ENCODE results near the gene ME3. TPM values are rescaled to one million over a fixed set of nuclear protein-coding genes. Genes with fewer than 3 reads are reported as not detected.

ME3 gene
- total RNA-seq, 1 experiment from 2014 or later = 0.30 TPM

- ChIA-PET POLR2A (no interaction called here), RAD21 (ENCODE audit: low non-redundant PET in 1 of 2, low total read pairs in 2 of 2, uncharacterized antibody in 2 of 2, unreplicated experiment in 2 of 2) (no interaction called here), CTCF (no interaction called here)
- DNase-seq (ENCODE audit: low read depth, low spot score) (no peak), ATAC-seq (no peak)
- TF ChIP-seq EZH2 (IDR thresholded peaks at IDR 0.05) (no peak), FOSL1 (IDR thresholded peaks at IDR 0.05; ENCODE audit: low read depth) (no peak), MAX (IDR thresholded peaks at IDR 0.05) (no peak), REST (IDR thresholded peaks at IDR 0.05; ENCODE audit: low read depth) (no peak), CBX3 (IDR thresholded peaks at IDR 0.05; ENCODE audit: low read depth) (no peak), YY1 (IDR thresholded peaks at IDR 0.05; ENCODE audit: extremely low read depth, insufficient replicate concordance, low read depth, low read length) (no peak), ELF1 (IDR thresholded peaks at IDR 0.05; ENCODE audit: borderline replicate concordance, low read depth) (no peak), CTCF (IDR thresholded peaks at IDR 0.05 in 2 of 3, conservative IDR thresholded peaks at IDR 0.05 in 1 of 3; ENCODE audit: borderline replicate concordance in 1 of 3, insufficient read depth in 1 of 3, low read depth in 2 of 3, low read length in 2 of 3) (no peak), EGR1 (IDR thresholded peaks at IDR 0.05; ENCODE audit: low read depth) (no peak), TCF7L2 (IDR thresholded peaks at IDR 0.05; ENCODE audit: borderline replicate concordance, extremely low read depth, insufficient read depth, insufficient read length) (no peak), POLR2AphosphoS5 (IDR thresholded peaks at IDR 0.05; ENCODE audit: low read depth, low read length) (no peak), POLR2A (IDR thresholded peaks at IDR 0.05; ENCODE audit: borderline replicate concordance, extremely low read depth, insufficient read depth, insufficient read length) (no peak), SRF (IDR thresholded peaks at IDR 0.05; ENCODE audit: low read depth) (no peak), EZH2phosphoT487 (IDR thresholded peaks at IDR 0.05; ENCODE audit: borderline replicate concordance) (no peak), SIN3A (IDR thresholded peaks at IDR 0.05; ENCODE audit: low read depth) (no peak), RAD21 (IDR thresholded peaks at IDR 0.05; ENCODE audit: low read depth) (no peak)
- Histone ChIP-seq H4K20me1 (ENCODE audit: insufficient read depth) (no peaks in the 10 kb centered on the region), H3K36me3 (ENCODE audit: control insufficient read depth in 1 of 2, insufficient read depth in 2 of 2, low read length in 2 of 2) (no peaks in the 10 kb centered on the region), H3K4me1 (ENCODE audit: control insufficient read depth in 1 of 2, insufficient read depth in 2 of 2, low read length in 2 of 2) (no peaks in the 10 kb centered on the region; a peak in 1 of 4 replicates), H3K9me3 (ENCODE audit: control insufficient read depth in 1 of 2, insufficient read depth in 1 of 2, low read depth in 1 of 2, low read length in 2 of 2) (no peaks in the 10 kb centered on the region), H3K4me2 (ENCODE audit: low read length) (no peak overlapping the region), H3K27ac (ENCODE audit: low read depth, low read length) (no peak overlapping the region), H2AFZ (ENCODE audit: low read depth, low read length, poor library complexity, severe bottlenecking) (no peak overlapping the region), H3K4me3 (replicated peaks in 1 of 2; ENCODE audit: low read depth in 1 of 2, low read length in 2 of 2) (no peak overlapping the region), H3K27me3 (ENCODE audit: insufficient read depth, low read length) (no peaks in the 10 kb centered on the region), H3K9me2 (ENCODE audit: insufficient read depth) (no peaks in the 10 kb centered on the region), H3K79me2 (ENCODE audit: insufficient read depth, low read length) (no peaks in the 10 kb centered on the region), H3K9ac (ENCODE audit: low read length) (no peak overlapping the region)
- no TSS peak for BruUV-seq (replicated peaks)
- intact Hi-C loops (cut with micrococcal nuclease) = no loop called here
Measured at GRCh38 chr11:86492370-86493010, 179.9 kb downstream of the ME3 start.

Measured in HCT116 (cell line).